Measurements from ENCODE around the gene ARHGAP26.

- no peak for TF ChIP-seq CTCF (IDR thresholded peaks at IDR 0.05; ENCODE audit: extremely low read depth in 1 of 2, insufficient read depth in 1 of 2, low read depth in 1 of 2, low read length in 2 of 2)
- no peak for TF ChIP-seq GATA2 (IDR thresholded peaks at IDR 0.05; ENCODE audit: insufficient read depth, insufficient read length, low read depth, low read length)
- no peak for TF ChIP-seq POLR2A (IDR thresholded peaks at IDR 0.05; ENCODE audit: low read depth, low read length)
These were observed 135.2 kb downstream of the ARHGAP26 start for GRCh38 chr5:142905348-142905747.
